Mesenchymal stem cell (in vitro differentiated cells and primary cell): ENCODE measurements around the gene OCIAD2. TPM values are rescaled to one million over a fixed set of nuclear protein-coding genes. Genes with fewer than 3 reads are reported as not detected.

Experiments used
- DNase-seq: peaks from one replicate; pipeline ENCODE4 v3.0.0-alpha.2; 2013
- H2AFZ ChIP-seq: one replicate; pipeline ENCODE4 v1.6.1; 2013; ENCODE audit warnings: low read depth, mild to moderate bottlenecking, control low read depth, inconsistent platforms, low read length, moderate library complexity
- H2AK5ac ChIP-seq: 2 replicates; pipeline ENCODE4 v1.6.1; 2013; ENCODE audit warnings: low read length, moderate library complexity, mild to moderate bottlenecking, inconsistent platforms; ENCODE audit not compliant: severe bottlenecking
- H2BK120ac ChIP-seq: one replicate; pipeline ENCODE4 v1.6.1; 2013; ENCODE audit warnings: low read depth, mild to moderate bottlenecking, inconsistent platforms, low read length, moderate library complexity
- H2BK12ac ChIP-seq, 2 experiments: one replicate each; pipeline ENCODE4 v1.6.1; 2013; ENCODE audit warnings: inconsistent platforms in 2 of 2, low read length in 2 of 2, mild to moderate bottlenecking in 2 of 2, moderate library complexity in 2 of 2, control low read depth in 1 of 2
- H2BK15ac ChIP-seq: one replicate; pipeline ENCODE4 v1.6.1; 2013; ENCODE audit warnings: mild to moderate bottlenecking, low read depth, inconsistent platforms; ENCODE audit not compliant: poor library complexity, severe bottlenecking
- H2BK5ac ChIP-seq: 2 replicates; pipeline ENCODE4 v1.6.1; 2013; ENCODE audit warnings: low read depth, mild to moderate bottlenecking, low read length, control low read depth, inconsistent platforms; ENCODE audit not compliant: poor library complexity, severe bottlenecking
- H3K14ac ChIP-seq, 2 experiments: one replicate each; pipeline ENCODE4 v1.6.1; 2013; ENCODE audit warnings: inconsistent platforms in 2 of 2, low read length in 2 of 2, control low read depth in 1 of 2, mild to moderate bottlenecking in 1 of 2, moderate library complexity in 1 of 2
- H3K18ac ChIP-seq, 2 experiments: one replicate each; pipeline ENCODE4 v1.6.1; 2013; ENCODE audit warnings: inconsistent platforms in 2 of 2, low read length in 2 of 2, control low read depth in 1 of 2, low read depth in 1 of 2, mild to moderate bottlenecking in 1 of 2
- H3K23ac ChIP-seq, 2 experiments: one replicate each; pipeline ENCODE4 v1.6.1; 2013; ENCODE audit warnings: inconsistent platforms in 2 of 2, low read length in 2 of 2, mild to moderate bottlenecking in 2 of 2, moderate library complexity in 2 of 2, control low read depth in 1 of 2
- H3K27ac ChIP-seq: 2 replicates; pipeline ENCODE4 v1.5.1; 2013; ENCODE audit warnings: mild to moderate bottlenecking, moderate library complexity, low read length, control low read depth, inconsistent platforms; ENCODE audit not compliant: poor library complexity, severe bottlenecking
- H3K27me3 ChIP-seq, 2 experiments: 2 replicates each; pipeline versions ENCODE4 v1.6.1 to v1.7.0; 2013; ENCODE audit warnings: low read length in 2 of 2, mild to moderate bottlenecking in 2 of 2, moderate library complexity in 2 of 2, control low read depth in 1 of 2, inconsistent platforms in 1 of 2; ENCODE audit not compliant: control insufficient read depth in 1 of 2, insufficient read depth in 1 of 2
- H3K36me3 ChIP-seq, 2 experiments: 2 replicates each; pipeline versions ENCODE4 v1.6.1 to v1.7.0; 2013; ENCODE audit warnings: low read length in 2 of 2, control low read depth in 1 of 2, inconsistent platforms in 1 of 2, low read depth in 1 of 2, mild to moderate bottlenecking in 1 of 2; ENCODE audit not compliant: insufficient read depth in 2 of 2, control insufficient read depth in 1 of 2
- H3K4ac ChIP-seq, 2 experiments: one replicate each; pipeline ENCODE4 v1.6.1; 2013; ENCODE audit warnings: inconsistent platforms in 2 of 2, low read length in 2 of 2, mild to moderate bottlenecking in 2 of 2, moderate library complexity in 2 of 2, control low read depth in 1 of 2, low read depth in 1 of 2
- H3K4me1 ChIP-seq: 2 replicates; pipeline ENCODE4 v1.6.1; 2013; ENCODE audit warnings: low read depth, low read length, control low read depth; ENCODE audit not compliant: control insufficient read depth, insufficient read depth
- H3K4me2 ChIP-seq: 2 replicates; pipeline ENCODE4 v1.6.1; 2013; ENCODE audit warnings: low read length, mild to moderate bottlenecking, inconsistent platforms; ENCODE audit not compliant: poor library complexity, severe bottlenecking
- H3K4me3 ChIP-seq, 2 experiments: 2 replicates each; pipeline versions ENCODE4 v1.5.1 to v1.7.0; 2013; ENCODE audit warnings: low read length in 2 of 2, mild to moderate bottlenecking in 2 of 2, control low read depth in 1 of 2, low read depth in 1 of 2; ENCODE audit not compliant: insufficient read depth in 1 of 2
- H3K79me1 ChIP-seq: replicated peaks from 2 replicates; pipeline ENCODE4 v1.6.1; 2013; ENCODE audit warnings: mild to moderate bottlenecking, control low read depth, low read length, inconsistent platforms; ENCODE audit not compliant: poor library complexity, severe bottlenecking
- H3K9ac ChIP-seq: 2 replicates; pipeline ENCODE4 v1.7.0; 2013; ENCODE audit warnings: mild to moderate bottlenecking, low read length, moderate library complexity
- H3K9me3 ChIP-seq: 2 replicates; pipeline ENCODE4 v1.7.0; 2013; ENCODE audit warnings: mild to moderate bottlenecking, low read length; ENCODE audit not compliant: control insufficient read depth
- H4K8ac ChIP-seq: one replicate; pipeline ENCODE4 v1.6.1; 2013; ENCODE audit warnings: inconsistent platforms, mild to moderate bottlenecking, low read length, moderate library complexity
- H4K91ac ChIP-seq: one replicate; pipeline ENCODE4 v1.6.1; 2013; ENCODE audit warnings: mild to moderate bottlenecking, low read length, inconsistent platforms
- WGBS: methylation state at CpG from one replicate; pipeline ENCODE4 v1.1.7; 2013; ENCODE audit warnings: mixed read lengths; 5-methylcytosine and 5-hydroxymethylcytosine counted together
- small RNA-seq: library from polyadenylated mRNA; stranded (forward); fragments of <200 nt; extraction: miRNeasy Mini kit (QIAGEN cat#:217004); gene quantifications from one replicate; pipeline ENCODE3, GENCODE V24; 2013; ENCODE audit warnings: low read depth

The OCIAD2 gene

DNA sequence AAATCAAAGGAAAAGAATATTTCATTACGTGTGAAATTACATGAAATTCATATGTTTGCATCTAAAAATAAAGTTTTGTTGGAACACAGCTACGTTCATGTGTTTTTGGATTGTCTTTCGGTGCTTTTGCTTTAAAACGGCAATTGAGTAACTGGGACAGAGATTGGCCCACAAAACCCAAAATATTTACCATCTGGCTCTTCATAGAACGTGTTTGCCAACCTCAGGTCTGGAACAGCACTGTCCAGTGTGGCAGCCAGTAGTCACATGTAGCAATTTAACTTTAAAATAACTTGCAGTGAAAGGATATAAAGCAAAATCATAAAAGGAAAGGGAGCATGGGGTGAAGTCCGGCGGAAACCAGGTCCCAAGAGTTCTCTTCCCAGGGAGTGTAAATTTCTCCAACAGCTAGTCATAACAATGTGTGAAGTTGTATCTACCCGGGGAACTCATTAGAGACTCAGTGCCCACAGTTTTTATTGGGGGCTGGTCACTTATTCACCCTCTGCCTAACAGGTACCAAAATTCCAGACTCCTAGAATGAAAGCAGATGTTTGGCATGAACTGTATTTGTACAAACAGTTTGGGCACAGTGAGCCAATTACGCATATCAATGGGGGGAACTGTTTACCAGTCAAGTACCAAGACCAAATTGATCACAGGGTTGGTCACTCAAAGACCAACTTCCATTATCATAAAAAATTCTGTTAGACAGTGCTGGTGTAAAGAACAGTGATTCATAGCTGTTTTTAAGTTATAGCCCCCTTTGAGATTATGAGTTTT, 65.3 kb downstream of the OCIAD2 start:
- Histone ChIP-seq H3K4ac (no peak overlapping the region), H3K18ac (no peak overlapping the region), H2BK12ac (no peak overlapping the region), H4K8ac (no peak overlapping the region), H3K14ac (no peak overlapping the region), H3K4me2 (no peak overlapping the region), H3K4me3 (no peak overlapping the region), H2AK5ac (no peak overlapping the region), H3K79me1 (peaks cover 8% of the 10 kb centered on the region), H3K27me3 (no peaks in the 10 kb centered on the region), H2AFZ (no peak overlapping the region), H3K4me1 (no peaks in the 10 kb centered on the region), H4K91ac (no peak overlapping the region), H3K9me3 (no peaks in the 10 kb centered on the region), H3K27ac (no peak overlapping the region), H3K23ac (no peak overlapping the region), H3K36me3 (peaks cover 7 to 94% of the 10 kb centered on the region in 2 experiments), H3K9ac (no peak overlapping the region), H2BK15ac (no peak overlapping the region), H2BK5ac (no peak overlapping the region), H2BK120ac (no peak overlapping the region)
- no peak for DNase-seq
- 95% methylated on average over 8 of the region's 9 CpGs for WGBS

DNA sequence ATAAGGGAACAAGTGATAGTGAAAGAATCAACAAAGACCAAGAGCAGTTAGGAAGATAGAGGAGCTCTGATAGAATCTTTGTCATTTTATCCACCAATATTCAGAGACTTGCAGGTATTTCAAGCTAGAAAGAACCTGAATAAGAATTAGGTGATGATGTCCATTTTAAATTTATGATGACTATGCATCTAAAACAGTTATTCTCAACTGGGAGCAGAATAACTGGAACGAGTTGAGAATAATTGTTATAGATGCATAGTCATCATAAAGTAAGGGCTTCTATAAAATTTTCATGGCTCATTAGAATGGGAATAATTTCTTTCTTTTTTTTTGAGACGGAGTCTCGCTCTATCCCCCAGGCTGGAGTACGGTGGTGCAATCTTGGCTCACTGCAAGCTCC, 69.9 kb downstream of the OCIAD2 start:
- Histone ChIP-seq H3K18ac (no peak overlapping the region), H2BK12ac (no peak overlapping the region), H3K9me3 (no peaks in the 10 kb centered on the region), H2BK15ac (no peak overlapping the region), H3K79me1 (peaks cover 9% of the 10 kb centered on the region), H3K4me2 (no peak overlapping the region), H3K36me3 (peaks cover 20 to 83% of the 10 kb centered on the region in 2 experiments), H2AFZ (no peak overlapping the region), H4K8ac (no peak overlapping the region), H3K23ac (no peak overlapping the region), H2BK5ac (no peak overlapping the region), H2AK5ac (no peak overlapping the region), H3K27ac (no peak overlapping the region), H3K4ac (no peak overlapping the region), H3K4me3 (no peak overlapping the region), H3K4me1 (peaks cover 3% of the 10 kb centered on the region), H3K27me3 (no peaks in the 10 kb centered on the region), H4K91ac (no peak overlapping the region), H3K14ac (no peak overlapping the region), H2BK120ac (no peak overlapping the region), H3K9ac (no peak overlapping the region)
- no peak for DNase-seq
- 100% methylated on average over 1 of the region's 4 CpGs for WGBS

Small RNA genes within 50 kb of the gene (small RNA-seq; reads per million reads assigned to genes)
- gene AC020593.1 (not detected), gene RNU6-158P (not detected)
